ENCODE results near the gene NHEJ1.

- TF ChIP-seq POLR2A (IDR thresholded peaks at IDR 0.05) (peak in 1 of 4 donors; percentile 84), POLR2AphosphoS5 (IDR thresholded peaks at IDR 0.05) (peak; percentile 32 to 71), CTCF (IDR thresholded peaks at IDR 0.05) (peak; percentile 96 to 99 (median 98))
Measured at GRCh38 chr2:219160186-219161017, at the start of gene NHEJ1.
